ENCODE measurements around the gene SAMHD1.
A peak's percentile ranks its signal among the peaks of the same experiment; 100 is the strongest.
"Not testable (repeated sequence)": the region's sequence is repeated elsewhere in the genome, so short reads cannot be mapped to it uniquely, and the experiment has no call there.

SAMHD1 gene

GRCh38 chr20:36951979-36952738 is 651 bp upstream of the SAMHD1 start:
- DNase-seq, result no peak

DNA sequence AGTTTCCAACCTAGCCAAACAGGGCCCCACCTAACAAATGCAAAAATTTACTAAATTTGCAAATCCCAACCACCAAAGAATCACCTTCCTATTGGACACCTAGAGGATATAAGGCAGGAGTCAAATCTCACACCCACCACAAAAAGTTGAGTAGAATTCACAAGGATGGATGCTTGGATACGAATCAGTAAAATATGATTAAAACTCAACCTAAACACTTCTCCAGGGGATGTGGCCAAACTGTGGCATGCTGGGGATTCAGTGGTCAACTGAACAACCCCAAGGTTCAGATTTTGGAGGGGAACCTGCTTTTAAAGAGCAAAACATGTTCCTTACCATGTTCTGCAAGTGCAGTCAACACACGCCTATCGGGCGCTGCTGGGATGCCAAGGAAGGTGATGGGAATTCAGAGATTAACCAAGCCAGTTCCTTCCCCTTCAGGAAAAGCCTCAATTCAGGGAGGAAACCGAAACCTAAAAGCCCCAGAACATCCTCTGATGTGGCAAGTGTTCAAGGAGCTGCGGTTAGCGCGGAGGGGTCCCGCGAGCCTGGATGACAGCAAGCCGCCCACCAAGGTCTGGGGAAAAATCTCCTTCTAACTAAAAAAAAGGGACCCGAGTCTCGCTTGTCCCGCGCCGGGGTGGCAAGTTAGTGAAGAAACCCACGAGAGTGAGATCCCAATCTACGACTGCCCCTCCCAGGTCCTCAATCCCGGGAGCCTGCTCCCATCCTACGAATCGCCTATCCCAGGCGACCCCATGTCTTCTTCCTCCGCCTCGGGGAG is 902 bp downstream of the SAMHD1 start:
- DNase-seq, result no peak

DNA sequence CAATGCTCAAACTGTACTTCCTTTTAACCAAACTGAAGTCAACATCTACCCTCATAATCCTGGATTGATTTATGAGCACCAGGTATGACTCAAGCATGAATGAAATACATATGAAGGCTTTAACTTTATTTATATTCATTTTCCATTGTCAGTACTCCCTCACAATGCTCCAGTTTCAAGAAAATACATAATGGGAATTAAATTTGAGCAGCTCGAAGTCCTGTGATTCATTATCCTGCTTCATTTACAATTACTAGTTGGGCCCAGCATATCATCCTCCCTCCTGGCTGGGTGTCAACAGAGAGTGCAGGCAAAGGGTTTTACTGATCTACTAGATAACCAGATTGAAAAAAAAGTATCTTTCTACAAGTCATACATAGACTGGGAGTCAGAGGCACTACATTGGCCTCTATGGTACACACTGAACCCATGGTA is 10.1 kb downstream of the SAMHD1 start:
- no peak for DNase-seq

GRCh38 chr20:36937402-36937770 is 14.1 kb downstream of the SAMHD1 start:
- DNase-seq, result no peak

DNA sequence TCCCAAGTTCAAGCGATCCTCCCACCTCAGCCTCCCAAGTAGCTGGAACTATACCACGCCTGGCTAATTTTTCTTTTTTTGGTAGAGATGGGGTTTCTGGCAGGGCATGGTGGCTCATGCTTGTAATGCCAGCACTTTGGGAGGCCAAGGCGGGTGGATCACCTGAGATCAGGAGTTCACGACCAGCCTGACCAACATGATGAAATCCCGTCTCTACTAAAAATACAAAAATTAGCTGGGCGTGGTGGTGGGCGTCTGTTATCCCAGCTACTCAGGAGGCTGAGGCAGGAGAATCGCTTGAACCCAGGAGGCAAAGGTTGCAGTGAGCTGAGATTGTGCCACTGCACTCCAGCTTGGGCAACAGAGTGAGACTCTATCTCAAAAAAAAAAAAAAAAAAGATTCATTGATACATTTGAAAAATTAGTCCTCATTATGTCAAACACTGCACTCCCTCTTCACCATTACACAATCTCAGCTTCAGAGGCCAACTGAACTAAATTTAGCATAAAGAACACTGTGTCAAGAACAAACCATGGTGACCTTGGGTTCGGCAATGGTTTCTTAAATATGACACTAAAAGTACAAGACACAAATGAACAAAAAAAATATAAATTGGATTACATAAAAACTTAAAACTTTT is 14.6 kb downstream of the SAMHD1 start:
- DNase-seq, result not testable (repeated sequence)

DNA sequence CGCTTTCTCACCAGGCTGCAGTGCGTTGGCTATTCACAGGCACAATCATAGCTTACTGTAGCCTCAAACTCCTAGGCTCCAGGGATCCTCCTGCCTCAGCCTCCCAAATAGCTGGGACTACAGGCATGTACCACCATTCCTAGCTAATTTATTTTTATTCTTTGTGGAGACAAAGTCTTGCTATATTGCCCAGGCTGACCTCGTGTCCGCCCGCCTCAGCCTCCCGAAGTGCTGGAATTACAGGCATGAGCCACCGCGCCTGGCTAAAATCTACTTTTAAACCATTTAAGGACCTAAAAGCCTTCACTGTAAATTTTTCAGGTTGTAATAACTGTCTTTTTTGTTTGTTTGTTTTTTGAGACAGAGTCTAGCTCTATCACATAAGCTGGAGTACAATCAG is 15.2 kb downstream of the SAMHD1 start:
- no peak for DNase-seq

DNA sequence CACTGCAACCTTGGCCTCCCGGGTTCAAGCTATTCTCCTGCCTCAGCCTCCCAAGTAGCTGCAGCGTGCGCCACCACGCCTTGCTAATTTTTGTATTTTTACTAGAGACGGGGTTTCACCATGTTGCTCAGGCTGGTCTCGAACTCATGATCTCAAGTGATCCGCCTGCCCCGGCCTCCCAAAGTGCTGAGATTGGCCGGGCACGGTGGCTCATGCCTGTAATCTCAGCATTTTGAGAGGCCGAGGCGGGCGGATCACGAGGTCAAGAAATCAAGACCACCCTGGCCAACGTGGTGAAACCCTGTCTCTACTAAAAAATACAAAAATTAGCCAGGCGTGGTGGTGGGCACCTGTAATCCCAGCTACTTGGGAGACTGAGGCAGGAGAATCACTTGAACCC is 17.9 kb downstream of the SAMHD1 start:
- not testable (repeated sequence) for DNase-seq

DNA sequence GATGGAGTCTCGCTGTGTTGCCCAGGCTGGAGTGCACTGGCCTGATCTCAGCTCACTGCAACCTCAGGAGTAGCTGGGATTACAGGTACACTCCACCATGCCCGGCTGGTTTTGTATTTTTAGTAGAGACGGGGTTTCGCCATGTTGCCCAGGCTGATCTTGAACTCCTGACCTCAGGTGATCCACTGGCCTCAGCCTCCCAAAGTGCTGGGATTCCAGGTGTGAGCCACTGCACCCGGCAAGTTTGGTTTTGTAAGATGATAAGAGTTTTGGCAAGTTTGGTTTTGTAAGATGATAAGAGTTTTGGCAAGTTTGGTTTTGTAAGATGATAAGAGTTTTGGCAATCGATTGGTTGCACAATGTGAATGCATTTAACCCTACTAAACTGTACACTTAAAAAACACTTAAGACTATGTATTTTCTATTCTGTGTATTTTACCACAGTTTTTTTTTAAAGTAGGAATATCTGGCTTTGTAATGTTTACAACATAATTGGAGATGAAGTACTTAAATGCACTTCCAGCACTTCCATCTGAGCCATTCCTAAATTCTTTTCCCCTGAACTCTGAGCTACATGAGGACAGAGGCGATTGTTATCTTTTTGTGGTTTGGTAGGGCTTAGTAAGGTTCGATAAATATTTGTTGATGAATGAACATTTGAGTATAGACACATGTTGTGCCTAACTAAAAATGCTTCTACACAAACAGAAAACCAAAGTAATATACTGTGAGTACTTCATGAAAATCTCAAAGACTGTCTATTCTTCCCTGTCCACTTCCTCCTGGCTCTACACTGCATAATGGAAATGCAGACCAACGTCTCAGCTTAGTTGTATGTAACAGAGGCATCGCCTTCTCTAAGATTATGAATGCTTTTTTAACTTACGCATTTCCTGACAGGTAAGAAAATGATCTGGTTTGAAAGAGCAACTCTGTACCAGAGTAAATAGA is 18.8 kb downstream of the SAMHD1 start:
- DNase-seq, result no peak

DNA sequence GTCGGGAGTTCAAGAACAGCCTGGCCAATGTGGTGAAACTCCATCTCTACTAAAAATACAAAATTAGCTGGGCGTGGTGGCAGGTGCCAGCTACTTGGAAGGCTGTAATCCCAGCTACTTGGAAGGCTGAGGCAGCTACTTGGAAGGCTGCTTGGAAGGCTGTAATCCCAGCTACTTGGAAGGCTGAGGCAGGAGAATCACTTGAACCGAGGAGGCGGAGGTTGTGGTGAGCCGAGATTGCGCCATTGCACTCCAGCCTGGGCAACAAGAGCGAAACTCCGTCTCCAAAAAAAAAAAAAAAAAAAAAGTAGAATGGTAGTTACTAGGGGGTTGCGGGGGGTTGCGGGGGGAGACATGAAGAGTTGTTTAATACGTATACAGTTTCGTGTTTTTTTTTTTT is 19.4 kb downstream of the SAMHD1 start:
- not testable (repeated sequence) for DNase-seq

DNA sequence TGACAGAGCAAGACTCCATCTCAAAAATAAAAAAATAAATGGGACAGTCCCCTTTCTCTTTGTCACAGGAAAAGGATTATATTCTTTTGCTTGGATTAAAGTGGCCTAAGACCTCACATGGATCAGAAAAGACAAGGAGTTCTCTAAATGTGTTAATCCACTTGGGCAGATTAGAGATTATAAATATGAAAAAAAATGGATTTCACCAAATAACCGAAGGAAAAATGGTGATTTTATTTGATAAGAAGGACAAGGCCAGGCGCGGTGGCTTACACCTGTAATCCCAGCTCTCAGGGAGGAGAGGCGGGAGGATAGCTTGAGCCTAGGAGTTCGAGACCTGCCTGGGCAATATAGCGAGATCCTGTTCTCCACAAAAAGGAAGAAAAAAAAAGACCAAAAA is 21.8 kb downstream of the SAMHD1 start:
- DNase-seq, result no peak

DNA sequence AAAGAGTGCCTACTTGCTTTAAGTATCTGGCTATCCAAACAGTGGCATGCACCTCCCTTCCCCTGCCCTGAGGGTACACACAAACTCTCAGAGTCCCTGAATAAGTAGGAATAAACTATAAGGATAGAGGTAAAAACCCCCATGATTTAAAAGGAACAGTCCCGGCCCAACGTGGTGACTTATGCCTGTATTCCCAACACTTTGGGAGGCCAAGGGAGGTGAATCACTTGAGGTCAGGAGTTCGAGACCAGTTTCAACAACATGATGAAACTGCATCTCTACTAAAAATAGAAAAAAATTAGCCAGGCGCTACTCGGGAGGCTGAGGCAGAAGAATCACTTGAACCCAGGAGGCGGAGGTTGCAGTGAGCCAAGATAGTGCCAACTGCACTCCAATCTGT is 22.2 kb downstream of the SAMHD1 start:
- DNase-seq, result no peak

DNA sequence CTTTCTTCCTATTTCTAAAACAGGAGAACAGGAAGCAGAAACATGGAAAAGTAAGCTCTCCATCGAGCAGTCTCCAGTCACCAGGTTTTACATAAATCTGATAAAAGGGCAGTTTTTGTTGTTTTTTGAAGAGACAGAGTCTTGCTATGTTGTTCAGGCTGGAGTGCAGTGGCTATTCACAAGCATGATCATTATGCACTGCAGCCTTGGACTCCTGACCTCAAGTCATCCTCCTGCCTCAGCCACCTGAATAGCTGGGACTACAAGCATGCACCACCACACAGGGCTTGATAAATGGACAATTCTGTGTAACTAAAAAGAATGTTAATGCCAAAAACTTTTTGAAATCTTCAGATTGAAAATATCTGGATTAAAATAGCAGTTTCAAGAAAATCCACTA is 23.8 kb downstream of the SAMHD1 start:
- DNase-seq, result no peak

DNA sequence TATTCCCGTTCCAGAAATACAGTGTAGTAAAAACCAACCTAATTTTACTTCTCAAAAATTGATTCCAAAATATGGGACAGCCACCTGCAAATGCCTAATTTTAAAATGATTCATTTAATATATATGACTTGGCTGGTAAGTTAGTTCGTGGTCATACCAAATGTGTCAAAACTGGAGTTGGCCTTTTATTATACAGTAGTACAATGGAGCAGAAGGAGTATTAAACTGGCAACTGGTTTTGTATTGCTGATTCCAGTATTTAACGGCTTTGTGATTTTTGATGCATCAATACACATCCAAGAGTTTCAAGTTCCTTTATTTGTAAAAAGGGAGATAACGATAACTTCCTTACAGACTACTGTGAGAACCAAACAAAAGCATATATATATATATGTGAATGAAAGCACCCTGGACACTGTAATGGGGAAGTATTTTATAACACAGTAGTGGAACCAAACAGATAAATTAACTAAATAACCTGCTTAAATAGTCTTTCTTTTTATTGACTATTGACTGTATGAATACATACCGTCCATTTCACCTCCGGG is 24.8 kb downstream of the SAMHD1 start:
- no peak for DNase-seq

DNA sequence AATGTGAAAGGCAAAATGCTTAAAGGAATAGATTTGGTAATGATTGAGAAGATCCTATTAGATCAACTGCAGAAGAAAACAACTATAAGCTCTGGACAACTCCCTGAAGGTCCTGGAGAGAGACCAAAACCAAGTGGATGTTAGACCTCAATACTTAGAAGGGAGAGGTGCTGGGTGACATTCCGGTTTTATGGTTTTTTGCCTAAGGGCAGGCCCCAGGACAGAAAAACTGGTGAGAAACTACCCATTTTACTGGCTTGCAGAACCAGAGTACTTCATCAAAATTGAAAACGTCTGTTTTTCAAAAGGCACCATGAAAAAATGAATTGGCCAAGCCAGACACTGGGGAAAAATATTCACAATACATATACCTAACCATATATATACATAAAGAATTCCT is 26.3 kb downstream of the SAMHD1 start:
- DNase-seq, result no peak

DNA sequence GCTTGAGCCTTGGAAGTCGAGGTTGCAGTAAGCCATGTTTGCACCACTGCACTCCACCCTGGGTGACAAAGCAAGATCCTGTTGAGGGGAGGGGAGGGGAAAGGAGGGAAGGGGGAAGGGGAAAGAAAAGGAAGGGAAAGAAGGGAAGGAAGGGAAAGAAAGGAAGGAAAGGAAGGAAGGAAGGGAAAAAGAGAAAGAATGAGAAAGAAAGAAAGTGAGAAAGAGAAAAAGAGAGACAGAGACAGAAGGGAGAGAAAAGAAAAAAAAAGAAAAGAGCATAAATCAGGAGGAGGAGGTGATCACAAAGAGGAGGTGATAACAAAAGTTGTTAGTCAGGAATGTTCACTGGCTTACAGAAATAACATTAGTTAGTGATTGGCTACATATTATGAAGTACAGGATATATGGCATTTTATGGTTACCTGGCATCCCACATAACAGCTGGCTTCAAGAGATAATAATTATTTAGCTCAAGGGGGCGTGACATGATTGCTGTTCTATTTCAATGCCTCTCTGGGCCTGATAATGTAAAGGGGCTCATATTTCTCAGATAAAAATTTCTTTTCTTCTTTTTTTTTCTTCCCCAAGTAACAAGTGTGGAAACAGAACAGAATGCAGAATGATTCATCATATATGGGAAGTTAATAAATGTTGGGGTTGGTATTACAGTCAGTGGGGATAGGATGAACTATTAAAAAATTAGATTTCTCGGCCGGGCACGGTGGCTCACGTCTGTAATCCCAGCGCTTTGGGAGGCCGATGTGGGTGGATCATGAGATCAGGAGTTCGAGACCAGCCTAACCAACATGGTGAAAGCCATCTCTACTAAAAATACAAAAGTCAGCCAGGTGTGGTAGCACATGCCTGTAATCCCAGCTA is 27.1 kb downstream of the SAMHD1 start:
- DNase-seq, result no peak

GRCh38 chr20:36920334-36920730 is 31.2 kb downstream of the SAMHD1 start:
- DNase-seq, result no peak

DNA sequence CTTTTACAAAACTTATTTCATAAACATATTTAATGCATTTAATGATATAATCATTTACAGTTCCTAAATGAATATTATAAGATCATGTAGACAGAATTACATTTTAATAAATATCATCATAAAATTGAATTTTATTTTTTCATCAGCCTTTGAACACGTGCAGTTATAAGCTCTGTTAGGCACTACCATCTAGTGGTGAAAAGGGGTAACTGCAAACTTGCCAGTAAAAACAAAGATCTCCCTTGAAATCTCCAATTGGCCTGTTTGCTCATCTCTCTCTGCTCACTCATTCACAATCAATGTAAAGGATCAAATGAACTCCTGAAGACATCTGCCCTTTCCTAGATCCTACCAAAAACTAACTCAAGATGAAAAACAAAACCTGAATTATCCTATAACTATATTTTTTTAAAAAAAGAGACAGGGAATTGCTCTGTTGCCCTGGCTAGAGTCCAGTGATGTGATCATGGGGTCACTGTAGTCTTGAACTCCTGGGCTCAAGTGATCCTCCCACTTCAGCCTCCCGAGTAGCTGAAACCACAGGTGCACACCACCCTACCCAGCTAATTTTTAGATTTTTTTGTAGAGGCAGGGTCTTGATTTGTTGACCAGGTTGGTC is 31.7 kb downstream of the SAMHD1 start:
- peak; percentile 2 for DNase-seq

DNA sequence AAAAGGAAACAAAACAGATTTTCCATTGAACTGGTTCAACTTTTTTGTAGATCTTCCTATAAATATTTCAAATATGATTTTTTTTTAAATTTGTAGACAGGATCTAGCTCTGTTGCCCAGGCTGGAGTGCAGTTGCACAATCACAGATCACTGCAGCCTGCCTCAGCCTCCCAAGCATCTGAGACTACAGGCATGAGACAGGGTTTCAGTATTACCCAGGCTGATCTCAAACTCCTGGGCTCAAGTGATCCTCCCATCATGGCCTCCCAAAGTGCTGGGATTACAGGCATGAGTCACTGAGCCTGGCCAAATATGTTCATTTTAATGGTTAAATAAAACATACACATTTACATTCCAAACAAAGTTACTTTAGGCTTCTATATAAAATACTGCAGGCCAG is 33.6 kb downstream of the SAMHD1 start:
- no peak for DNase-seq

DNA sequence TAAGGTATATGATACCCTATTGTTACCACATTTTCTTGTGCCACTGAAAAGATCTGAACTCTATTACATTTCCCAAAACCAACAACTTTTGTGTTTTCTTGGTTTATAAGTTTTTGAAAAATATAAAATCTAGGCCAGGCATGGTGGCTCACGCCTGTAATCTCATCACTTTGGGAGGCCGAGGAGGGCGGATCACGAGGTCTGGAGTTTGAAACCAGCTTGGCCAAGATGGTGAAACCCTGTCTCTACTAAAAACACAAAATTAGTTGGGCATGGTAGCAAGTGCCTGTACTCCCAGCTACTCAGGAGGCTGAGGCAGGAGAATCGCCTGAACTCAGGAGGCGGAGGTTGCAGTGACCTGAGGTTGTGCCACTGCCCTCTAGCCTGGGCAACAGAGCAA is 34.3 kb downstream of the SAMHD1 start:
- no peak for DNase-seq

DNA sequence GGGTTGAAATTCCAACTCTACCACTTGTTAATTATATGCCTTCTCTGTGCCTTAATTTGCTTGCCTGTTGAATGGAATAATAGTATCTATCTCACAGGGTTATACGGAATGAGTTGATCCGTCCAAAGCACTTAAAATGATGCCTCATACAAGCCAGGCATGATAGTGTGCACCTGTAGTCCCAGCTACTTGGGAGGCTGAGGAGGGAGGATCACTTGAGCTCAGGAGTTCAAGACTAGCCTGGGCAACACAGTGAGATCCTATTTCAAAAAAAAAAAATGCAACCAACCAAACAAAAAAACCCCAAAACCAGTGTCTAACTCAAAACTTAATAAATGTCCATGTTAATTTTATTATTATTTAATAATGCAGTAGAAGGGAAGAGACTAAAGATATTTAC is 35.3 kb downstream of the SAMHD1 start:
- no peak for DNase-seq

GRCh38 chr20:36908603-36909002 is 42.9 kb downstream of the SAMHD1 start:
- DNase-seq, result no peak
